HG02884 (cell line): Measurements from ENCODE around the gene KCNH8.

Experiments
- ATAC-seq: cut with Tn5 transposase; IDR thresholded peaks from one replicate; pipeline ENCODE4 v1.9.1; 2021; ENCODE audit warnings: mild to moderate bottlenecking, moderate library complexity; ENCODE audit not compliant: unreplicated experiment

Gene KCNH8

GRCh38 chr3:19248143-19248542 lies 99.8 kb downstream of the KCNH8 start:
- peak; percentile 85 for ATAC-seq

GRCh38 chr3:19248767-19249166 lies 100.5 kb downstream of the KCNH8 start:
- peak; percentile 16 for ATAC-seq

- no peak for ATAC-seq
These were observed 102.8 kb downstream of the KCNH8 start for GRCh38 chr3:19250959-19251610.

GRCh38 chr3:19254189-19254588 lies 105.9 kb downstream of the KCNH8 start:
- no peak for ATAC-seq

DNA sequence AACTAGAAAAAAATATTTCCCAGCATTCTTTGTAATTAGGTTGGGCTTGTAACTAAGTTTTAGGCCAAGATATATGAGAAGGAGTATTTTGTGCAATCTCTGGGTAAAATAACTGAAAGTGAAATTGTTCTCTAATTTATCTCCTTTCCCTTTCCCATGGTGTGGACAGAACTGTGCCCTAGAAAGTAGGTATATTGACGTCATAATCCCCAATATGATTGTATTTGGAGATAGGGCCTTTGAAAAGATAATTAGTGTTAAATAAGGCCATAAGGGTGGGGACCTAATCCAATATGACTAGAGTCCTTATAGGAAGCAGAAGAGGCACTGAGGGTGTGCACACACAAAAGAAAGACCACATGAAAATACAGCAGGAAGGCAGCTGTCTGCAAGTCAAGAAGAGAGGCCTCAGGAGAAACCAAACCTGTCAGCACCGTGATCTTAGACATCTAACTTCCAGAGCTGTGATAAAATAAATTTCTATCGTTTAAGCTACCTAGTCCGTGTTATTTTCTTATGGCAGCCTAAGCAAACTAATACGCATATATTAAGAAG lies 106.6 kb downstream of the KCNH8 start:
- ATAC-seq, result no peak

- ATAC-seq, result no peak
These were observed 108.0 kb downstream of the KCNH8 start for GRCh38 chr3:19256313-19256712.

GRCh38 chr3:19263606-19264005 lies 115.3 kb downstream of the KCNH8 start:
- no peak for ATAC-seq

- peak; percentile 53 for ATAC-seq
These were observed 116.1 kb downstream of the KCNH8 start for GRCh38 chr3:19264424-19264823.

DNA sequence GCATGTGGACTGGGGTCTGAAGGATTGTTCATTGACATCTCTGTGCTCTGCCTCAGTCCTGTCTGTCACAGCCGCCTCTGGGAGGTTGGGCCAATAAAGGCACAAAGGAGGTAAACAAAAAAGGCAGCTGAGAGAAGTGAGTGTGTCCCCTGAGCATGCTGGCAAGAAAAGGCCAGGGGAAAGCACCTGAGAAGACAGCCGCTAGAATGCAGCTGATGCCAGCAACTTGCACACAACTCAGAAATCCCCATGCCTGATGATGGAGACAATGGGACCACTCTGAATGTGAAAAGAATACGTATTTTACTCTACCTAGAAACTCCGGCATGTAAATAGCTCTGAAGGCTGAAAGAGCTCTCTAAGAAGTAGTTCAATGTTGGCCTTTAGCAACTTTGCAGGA lies 118.7 kb downstream of the KCNH8 start:
- ATAC-seq, result no peak

GRCh38 chr3:19270481-19270880 lies 122.2 kb downstream of the KCNH8 start:
- ATAC-seq, result no peak

DNA sequence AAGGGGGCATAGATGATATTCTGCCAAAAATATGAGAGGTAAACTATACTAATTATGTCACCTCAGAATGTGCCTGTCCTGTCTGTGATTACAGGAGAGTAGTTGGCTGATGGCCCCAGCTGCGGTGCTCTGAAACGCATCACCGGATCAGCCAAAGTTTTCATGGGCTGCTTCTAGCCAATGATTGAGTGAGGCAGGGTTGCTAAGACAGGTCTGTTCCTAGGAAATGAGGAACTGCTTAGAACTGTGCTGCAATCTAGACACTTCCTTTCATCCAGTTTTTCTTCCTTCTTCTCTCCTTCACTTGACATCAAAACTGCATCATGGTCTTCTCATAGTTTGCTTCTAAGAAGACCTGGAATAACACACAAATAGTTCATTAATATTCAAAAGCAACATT lies 124.0 kb downstream of the KCNH8 start:
- no peak for ATAC-seq

- no peak for ATAC-seq
These were observed 124.8 kb downstream of the KCNH8 start for GRCh38 chr3:19273091-19273490.

DNA sequence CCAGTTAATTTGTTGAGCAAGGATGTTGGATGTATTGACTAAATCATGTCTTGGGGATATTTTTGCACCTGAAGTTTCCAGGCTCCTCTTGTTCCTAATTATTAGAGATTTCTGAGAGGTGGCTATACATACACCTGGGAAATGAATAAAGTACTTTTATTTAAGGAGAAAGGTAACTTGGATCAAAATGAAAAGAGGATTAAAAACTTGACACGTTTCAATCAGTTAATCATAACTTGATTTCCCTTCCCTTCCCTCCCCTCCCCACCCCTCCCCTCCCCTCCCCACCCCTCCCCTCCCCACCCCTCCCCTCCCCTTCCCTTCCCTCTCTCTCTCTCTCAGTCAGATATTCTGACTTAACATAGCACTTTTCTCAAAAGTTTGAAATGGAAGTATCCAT lies 126.3 kb downstream of the KCNH8 start:
- ATAC-seq, result no peak

DNA sequence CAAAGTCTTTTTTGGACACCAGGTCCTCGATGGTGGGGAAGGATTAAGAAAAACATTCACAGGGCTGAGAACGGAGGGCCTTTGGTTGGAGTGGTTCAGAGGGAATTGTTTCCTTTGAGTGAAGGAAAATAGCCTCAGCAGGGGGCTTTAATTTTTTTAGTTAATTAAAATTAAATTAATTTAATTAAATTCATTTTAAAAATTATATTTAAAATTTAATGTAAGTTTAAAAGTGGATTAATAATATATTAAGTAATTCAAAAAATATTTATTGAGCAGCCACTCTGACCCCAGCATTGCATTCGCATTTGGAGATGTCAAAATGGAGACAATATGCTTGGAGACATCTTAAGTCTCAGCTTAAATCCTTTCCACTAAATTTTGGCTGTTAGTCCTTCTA lies 136.7 kb downstream of the KCNH8 start:
- no peak for ATAC-seq

- ATAC-seq, result no peak
These were observed 145.0 kb downstream of the KCNH8 start for GRCh38 chr3:19293295-19293694.

DNA sequence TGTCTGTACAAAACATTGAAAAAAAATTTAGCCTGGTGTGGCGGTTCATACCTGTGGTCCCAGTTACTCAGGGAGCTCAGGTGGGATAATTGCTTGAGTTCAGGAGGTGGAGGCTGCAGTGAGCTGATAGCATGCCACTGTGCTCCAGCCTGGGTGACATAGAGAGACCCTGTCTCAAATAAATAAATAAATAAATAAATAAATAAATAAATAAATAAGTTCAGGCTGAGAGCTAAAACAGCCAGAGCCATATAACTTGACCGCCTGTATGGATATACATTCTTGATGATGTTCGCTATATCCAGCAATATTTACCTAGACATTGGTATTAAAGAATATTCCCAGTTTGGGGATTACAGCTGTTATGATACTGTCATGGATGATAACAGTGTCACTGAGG lies 146.9 kb downstream of the KCNH8 start:
- ATAC-seq, result no peak

DNA sequence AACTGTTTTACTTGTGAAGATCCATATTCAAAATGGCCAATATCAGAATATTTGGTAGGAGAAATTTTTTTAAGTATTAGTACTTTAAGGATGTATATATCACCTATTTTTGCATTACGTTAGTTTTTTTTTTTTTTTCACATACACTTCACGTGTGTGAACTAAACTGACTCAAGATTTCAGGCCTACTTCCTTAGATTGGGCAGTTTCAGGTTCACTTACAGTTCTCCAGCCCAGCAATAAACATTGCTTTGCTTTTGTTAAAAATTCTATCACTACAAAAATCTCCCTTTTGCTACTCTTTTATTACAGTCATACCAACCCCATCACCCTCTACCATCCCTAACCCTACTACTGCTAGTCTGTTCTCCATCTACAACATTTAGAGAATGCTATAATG lies 183.6 kb downstream of the KCNH8 start:
- ATAC-seq, result no peak

- ATAC-seq, result no peak
These were observed 185.8 kb downstream of the KCNH8 start for GRCh38 chr3:19334120-19334519.

DNA sequence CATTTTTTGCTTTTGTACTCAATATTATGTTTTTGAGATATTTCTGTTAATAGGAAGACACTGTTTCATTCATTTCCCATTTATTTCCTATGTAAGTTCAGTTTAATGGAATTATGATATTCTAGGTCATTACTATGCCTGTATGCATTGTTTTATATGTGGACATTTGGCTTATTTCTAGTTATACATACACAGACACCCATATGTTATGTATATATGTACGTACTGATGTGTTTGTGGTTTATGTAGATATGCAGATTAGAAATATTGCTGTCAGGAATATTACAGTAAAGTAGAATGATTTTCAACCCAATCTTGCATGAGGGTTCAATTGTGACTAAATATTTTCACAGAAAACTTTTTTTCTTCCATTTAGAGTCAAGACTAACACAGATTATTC lies 190.5 kb downstream of the KCNH8 start:
- ATAC-seq, result no peak

- peak; percentile 55 for ATAC-seq
These were observed 194.1 kb downstream of the KCNH8 start for GRCh38 chr3:19342389-19342788.

- no peak for ATAC-seq
These were observed 198.4 kb downstream of the KCNH8 start for GRCh38 chr3:19346759-19347158.

DNA sequence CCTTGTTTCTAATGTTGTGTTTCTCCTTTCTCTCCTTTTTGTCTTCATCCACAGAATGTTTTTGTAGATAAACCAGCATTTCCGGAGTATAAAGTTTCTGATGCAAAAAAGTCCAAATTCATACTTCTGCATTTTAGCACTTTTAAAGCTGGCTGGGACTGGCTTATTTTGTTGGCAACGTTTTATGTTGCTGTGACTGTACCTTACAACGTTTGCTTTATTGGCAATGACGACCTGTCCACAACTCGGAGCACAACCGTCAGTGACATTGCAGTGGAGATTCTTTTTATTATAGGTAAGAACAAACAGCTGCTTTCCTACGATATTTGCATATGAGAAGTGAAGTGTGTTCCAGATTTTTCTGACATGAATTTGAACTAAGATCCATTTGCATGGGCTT lies 199.4 kb downstream of the KCNH8 start:
- ATAC-seq, result no peak

- no peak for ATAC-seq
These were observed 200.2 kb downstream of the KCNH8 start for GRCh38 chr3:19348500-19348899.
